Activated CD8-positive, alpha-beta memory T cell treated with anti-CD3 and anti-CD28 coated beads for 4 hours (primary cell): ENCODE measurements around the gene NPDC1.

ENCODE experiments used
- DNase-seq, 2 donors: peaks; one replicate each; pipeline ENCODE4 v3.0.0-alpha.2; 2020; ENCODE audit warnings: low read depth in 2 of 2

NPDC1 gene

GRCh38 chr9:137056739-137057415 lies 10.9 kb upstream of the NPDC1 start:
- no peak for DNase-seq

- no peak for DNase-seq
Observed at GRCh38 chr9:137055385-137056364, 9.7 kb upstream of the NPDC1 start.

GRCh38 chr9:137054932-137055384 lies 9.0 kb upstream of the NPDC1 start:
- DNase-seq, result no peak

GRCh38 chr9:137053944-137054931 lies 8.3 kb upstream of the NPDC1 start, which contains the start of gene ENTPD2:
Gene ENTPD2 (minus strand): TSS chr9:137054061. CDS start chr9:137053997, 64 bp downstream.
- no peak for DNase-seq

- DNase-seq, result no peak
Observed at GRCh38 chr9:137052998-137053943, 7.3 kb upstream of the NPDC1 start.

GRCh38 chr9:137052293-137052692 lies 6.3 kb upstream of the NPDC1 start:
- DNase-seq, result no peak

GRCh38 chr9:137051145-137051724 lies 5.3 kb upstream of the NPDC1 start:
- no peak for DNase-seq

GRCh38 chr9:137050570-137050969 lies 4.6 kb upstream of the NPDC1 start:
- DNase-seq, result no peak

- no peak for DNase-seq
Observed at GRCh38 chr9:137049544-137050449, 3.8 kb upstream of the NPDC1 start.

GRCh38 chr9:137048655-137049543 lies 2.9 kb upstream of the NPDC1 start:
- no peak for DNase-seq

GRCh38 chr9:137045294-137046087 lies 486 bp downstream of the NPDC1 start:
- no peak for DNase-seq

GRCh38 chr9:137044502-137045177 lies 1.3 kb downstream of the NPDC1 start:
- DNase-seq, result no peak

GRCh38 chr9:137044037-137044436 lies 1.9 kb downstream of the NPDC1 start:
- DNase-seq, result no peak

- no peak for DNase-seq
Observed at GRCh38 chr9:137042751-137043727, 2.9 kb downstream of the NPDC1 start.

- DNase-seq, result no peak
Observed at GRCh38 chr9:137041124-137041523, 4.9 kb downstream of the NPDC1 start.
